SK-MEL-5 (cell line): ENCODE results near the gene SLC25A30. TPM values are rescaled to one million over a fixed set of nuclear protein-coding genes. Genes with fewer than 3 reads are reported as not detected.
"Not testable (repeated sequence)": the region's sequence is repeated elsewhere in the genome, so short reads cannot be mapped to it uniquely, and the experiment has no call there.

Experiments
- DNase-seq: peaks from one replicate; pipeline ENCODE4 v3.0.0-alpha.2; 2016; ENCODE audit warnings: low read depth, low spot score
- in situ Hi-C: cut with HindIII; loops from 2 replicates; pipeline ENCODE4 v1.10.0; 2016; ENCODE audit warnings: low sequenced_read_pairs, high pct_unique_total_duplicates, low pct_unique_long_range_greater_than_20kb
- total RNA-seq: library from RNA; depleted of rRNA; stranded (reverse); fragments of >200 nt; shearing (Covaris generic); gene quantifications from 2 replicates; pipeline ENCODE4 v1.2.3, GENCODE V29; 2014

Gene SLC25A30
- total RNA-seq, 1 experiment from 2014 or later, result 14.9 TPM

DNA sequence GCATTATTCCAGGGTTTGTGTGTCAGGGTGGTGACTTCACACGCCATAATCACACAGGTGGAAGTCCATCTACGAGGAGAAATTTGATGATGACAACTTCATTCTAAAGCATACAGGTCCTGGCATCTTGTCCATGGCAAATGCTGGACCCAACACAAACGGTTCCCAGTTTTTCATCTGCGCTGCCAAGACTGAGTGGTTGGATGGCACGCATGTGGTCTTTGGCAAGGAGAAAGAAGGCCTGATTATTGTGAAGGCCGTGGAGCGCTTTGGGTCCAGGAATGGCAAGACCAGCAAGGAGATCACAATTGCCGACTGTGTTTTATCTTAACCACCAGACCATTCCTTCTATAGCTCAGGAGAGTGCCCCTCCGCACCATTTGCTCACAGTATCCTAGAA lies 18.2 kb upstream of the SLC25A30 start:
- DNase-seq, result no peak
- in situ Hi-C loops, result no loop called here

DNA sequence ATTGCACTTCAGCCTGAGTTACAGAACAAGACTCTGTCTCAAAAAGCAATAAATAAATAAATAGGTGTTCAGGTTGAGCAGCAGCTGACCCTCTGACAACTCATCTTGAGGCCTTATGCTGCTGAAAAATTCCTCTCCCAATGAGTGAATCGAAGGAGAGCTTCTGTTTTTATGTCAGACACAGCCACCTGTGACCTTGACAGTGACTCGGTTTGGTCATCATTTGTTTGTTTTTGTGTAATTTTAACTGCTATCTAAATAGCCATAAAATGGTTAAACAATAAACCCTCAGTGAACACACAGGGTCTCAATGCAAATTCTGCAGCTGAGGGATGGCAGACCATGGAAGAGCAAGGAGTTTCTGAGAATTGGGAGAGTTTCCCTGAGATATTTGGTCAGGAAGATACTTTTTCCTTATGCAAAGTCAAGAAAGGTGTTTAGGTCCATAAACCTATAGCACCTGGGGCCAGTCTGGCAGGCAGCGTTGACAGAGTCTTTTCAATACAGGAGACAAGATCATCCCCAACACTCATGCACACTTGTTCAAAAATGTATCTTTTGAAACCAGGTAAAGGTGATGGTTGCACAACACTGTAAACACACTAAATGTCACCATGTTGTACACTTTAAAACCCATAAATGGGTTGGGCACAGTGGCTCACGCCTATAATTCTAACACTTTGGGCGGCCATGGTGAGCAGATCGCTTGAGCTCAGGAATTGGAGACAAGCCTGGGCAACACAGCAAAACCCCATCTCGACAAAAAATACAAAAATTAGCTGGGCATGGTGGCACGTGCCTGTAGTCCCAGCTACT lies 16.6 kb upstream of the SLC25A30 start:
- in situ Hi-C loops, result no loop called here
- no peak for DNase-seq

DNA sequence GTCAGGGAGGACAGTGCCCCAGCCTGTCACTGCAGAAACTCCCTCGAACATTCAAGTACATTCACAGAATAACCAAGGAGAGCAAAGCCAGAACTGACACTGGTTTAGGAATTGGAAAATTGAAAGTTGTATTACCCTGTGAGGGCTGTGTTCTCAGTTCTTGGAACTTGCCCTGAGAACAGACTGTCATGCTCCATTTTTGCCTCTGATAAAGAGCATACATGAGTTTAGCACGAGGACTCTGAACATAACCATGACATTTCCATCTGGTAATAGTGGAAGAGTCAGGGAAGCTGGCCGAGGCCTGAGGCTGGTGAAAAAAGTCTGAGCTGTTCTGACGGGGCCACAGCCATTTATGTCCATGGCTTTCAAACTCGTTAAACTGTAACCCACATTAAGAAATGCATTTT lies 15.2 kb upstream of the SLC25A30 start:
- DNase-seq, result peak; percentile 30
- in situ Hi-C loops, result no loop called here

DNA sequence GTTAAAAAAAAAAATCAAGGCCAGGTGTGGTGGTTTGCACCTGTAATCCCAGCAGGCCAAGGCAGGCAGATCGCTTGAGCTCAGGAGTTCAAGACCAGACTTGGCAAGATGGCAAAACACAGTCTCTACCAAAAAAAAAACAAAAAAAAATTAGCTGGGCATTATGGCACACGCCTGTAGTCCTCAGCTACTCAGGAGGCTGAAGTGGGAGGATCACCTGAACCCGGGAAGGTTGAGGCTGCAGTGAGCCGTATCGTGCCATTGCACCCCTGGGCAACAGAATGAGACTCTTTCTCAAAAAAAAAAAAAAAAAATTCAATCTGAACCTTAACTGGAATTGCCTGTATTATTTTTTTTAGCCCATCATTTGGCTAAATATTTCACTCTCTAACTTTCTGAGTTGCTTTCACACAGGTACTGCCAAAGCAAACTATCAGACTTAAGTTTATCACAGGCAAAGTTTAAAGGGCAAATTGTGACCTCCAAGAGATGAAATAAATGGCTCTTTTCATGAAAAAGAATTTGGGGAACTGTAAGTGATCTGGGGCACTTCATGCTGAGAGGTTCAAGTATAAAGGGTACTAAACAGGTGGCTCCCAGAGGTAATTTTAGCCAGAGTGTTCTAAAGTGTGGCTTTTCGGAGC lies 14.7 kb upstream of the SLC25A30 start:
- in situ Hi-C loops, result no loop called here

DNA sequence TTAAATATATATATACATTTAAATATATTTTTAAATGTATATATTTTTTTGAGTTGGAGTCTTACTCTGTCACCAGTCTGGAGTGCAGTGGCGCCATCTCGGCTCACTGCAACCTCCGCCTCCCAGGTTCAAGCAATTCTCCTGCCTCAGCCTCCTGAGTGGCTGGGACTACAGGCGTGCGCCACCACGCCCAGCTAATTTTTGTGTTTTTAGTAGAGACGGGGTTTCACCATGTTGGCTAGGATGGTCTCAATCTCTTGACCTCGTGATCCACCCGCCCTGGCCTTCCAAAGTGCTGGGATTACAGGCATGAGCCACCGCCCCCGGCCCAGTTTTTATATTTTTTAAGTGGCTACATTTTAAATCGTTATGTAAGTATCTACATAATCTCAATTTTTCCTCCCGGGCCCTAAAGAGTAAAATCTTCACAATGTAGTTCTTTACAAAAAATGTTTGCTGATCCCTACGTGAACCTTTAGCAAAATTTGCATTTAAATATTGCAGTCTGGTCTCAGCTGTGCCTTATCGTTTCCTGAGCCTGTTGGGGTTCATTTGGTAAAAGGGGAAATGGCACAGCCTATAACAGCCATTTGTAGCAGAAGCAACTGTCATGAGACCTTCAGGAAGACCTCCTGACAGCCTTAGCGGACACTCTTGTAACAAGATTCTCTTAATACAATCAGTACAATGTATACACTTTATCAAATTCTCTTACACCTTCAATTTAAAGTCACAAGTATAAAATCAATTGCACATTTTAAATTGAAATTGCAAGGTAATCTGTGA lies 8.1 kb upstream of the SLC25A30 start:
- DNase-seq, in situ Hi-C loops: not testable (repeated sequence)

More for the DNA sequence above, 14.7 kb upstream of the SLC25A30 start:
- DNase-seq, result no peak

DNA sequence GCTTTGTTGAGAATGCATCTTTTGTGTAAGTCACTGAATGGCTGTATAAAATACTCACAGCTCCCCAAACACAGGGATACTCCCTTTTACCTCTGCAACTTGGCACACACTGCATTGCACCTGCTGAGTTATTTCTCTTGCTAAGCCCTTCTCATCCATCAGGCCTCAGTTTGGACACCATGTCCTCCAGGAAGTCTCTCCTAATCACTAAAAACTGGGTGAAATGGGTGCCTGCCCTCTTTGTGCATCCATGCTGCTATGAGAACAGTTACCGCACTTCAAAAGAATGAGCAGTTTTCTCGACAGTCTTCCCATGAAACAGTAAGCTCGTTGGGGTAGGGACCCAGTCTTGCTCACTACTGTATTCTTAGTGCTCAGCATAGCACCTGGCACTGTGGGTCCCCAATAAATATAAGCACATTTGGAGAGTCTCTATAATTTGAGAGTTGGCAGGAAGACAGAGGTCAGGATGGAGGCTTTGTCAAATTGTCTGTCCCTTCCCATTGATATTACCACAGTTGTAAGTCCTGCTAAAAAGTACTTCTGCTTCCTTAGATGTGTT lies 4.6 kb upstream of the SLC25A30 start:
- in situ Hi-C loops, result no loop called here
- no peak for DNase-seq

DNA sequence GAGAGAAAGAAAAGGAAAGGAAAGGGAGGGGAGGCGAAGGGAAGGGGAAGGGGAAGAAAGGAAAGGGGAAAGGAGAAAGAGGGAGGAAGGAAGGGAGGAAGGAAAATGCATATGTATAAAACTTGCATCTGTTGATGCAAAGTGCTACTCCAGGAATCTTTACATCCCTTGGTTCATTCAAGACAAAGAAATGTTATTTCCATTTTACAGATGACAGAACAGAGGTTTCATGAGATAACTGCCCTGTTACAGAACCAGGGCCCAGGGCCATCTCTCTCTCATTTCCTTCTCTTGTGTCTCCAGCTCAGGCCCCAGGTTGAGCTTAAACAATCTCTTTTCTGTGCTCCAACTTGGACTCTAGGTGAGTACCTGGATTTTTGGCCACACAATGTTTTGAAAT lies 1.8 kb upstream of the SLC25A30 start:
- in situ Hi-C loops, result no loop called here
- DNase-seq, result no peak

DNA sequence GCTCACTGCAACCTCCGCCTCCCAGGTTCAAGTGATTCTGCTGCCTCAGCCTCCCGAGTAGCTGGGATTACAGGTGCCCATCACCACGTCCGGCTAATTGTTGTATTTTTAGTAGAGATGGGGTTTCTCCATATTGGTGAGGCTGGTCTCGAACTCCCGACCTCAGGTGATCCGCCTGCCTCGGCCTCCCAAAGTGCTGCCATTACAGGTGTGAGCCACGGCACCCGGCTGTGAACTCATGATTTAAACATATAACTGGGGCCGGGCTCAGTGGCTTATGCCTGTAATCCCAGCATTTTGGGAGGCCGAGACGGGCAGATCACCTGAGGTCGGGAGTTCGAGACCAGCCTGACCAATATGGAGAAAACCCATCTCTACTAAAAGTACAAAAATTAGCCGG lies 1.2 kb upstream of the SLC25A30 start:
- in situ Hi-C loops, DNase-seq: not testable (repeated sequence)

DNA sequence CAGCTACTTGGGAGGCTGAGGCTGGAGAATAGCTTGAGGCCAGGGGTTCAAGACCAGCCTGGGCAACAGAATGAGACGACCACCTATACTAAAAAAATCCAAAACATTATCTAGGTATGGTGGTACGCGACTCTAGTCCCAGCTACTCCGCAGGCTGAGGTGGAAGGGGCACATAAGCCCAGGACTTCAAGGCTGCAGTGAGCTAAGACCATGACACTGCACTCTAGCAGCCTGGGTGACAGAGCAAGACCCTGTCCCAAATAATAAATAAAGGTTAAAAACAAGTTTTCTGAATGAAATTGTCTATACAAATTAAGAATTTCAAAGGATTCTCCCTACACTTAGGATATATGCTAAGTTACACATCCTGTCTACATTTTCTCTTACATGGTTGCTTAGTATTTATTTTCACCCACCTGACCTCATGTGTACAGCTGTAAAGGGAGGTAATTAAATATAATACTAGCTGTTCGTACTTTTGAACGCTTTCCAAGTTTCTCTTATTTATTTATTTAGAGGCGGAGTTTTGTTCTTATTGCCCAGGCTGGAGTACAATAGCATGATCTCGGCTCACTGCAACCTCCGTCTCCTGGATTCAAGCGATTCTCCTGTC lies 1.6 kb downstream of the SLC25A30 start:
- no peak for DNase-seq
- in situ Hi-C loops, result no loop called here

DNA sequence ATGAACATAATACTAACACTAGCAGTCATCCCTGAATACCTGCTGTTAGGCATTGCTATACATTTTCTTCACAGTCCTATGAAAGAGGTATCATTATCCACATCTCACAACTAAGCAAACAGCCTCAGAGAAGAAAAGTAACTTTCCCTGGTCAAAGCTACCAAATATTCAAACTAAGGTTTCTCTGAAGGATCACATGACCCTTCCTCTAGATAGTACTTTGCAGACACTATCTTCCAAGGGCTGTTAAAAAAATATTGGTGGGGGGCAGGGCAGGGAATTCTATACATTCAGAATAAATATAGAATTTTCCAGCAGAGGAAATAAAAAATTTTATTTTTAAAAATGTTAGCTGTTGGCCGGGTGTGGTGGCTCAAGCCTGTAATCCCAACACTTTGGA lies 3.1 kb downstream of the SLC25A30 start:
- no peak for DNase-seq
- in situ Hi-C loops, result no loop called here

DNA sequence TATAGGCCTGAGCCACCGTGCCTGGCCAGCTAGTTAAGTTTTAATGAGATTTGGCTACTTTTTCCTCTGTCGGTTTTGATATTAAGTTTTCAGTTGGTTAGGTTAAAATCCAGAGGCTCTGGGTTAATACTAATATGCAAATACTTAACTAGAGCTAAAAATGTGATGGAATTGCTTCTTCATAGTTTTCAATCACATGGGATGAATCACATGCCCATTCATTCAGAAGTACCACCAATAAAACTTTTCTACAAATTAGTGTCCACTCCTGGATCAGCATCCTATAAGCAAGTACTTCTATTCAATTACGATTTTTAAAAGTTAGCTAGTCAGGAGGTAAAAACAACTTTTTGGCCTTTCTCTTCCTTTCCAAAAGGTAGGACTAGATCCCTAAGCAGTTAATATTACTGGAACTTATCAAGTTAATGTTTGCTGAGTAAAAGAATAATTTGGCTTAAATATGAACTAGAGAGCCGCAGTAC lies 4.3 kb downstream of the SLC25A30 start:
- no peak for DNase-seq
- in situ Hi-C loops, result no loop called here

DNA sequence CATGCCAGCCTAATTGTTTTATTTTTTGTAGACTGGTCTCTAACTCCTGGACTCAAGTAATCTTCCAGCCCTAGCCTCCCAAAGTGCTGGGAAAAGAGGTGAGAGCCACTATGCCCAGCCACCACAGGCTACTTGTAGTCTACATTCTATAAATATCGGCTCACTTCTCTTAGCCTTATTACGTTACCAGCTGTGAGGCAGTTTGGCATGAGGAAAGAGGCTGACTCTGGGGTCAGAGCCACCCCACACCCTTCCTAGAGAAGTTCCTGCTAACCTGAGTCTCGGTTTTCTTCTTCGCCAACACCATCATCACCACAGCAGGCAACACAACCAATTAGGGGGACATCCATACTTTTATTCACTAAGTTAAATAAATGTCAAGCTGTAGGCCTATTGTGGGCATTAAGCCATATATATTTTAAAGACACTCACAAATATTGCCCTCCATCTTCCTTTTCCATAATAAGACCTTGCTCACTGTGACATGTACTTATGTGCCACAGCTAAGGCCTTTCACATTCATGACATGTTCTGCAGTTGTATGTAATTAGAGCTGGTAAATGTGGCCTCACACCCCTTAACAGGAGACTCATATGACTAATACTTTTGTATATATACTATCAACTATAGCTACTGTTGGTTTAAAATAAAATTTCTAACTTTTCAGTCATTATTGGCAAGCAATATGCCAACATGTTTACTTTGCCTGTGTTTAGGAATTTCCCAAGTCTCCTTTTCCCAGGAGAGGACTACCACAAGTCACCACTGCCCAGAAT lies 5.7 kb downstream of the SLC25A30 start:
- DNase-seq, result no peak
- in situ Hi-C loops, result no loop called here

DNA sequence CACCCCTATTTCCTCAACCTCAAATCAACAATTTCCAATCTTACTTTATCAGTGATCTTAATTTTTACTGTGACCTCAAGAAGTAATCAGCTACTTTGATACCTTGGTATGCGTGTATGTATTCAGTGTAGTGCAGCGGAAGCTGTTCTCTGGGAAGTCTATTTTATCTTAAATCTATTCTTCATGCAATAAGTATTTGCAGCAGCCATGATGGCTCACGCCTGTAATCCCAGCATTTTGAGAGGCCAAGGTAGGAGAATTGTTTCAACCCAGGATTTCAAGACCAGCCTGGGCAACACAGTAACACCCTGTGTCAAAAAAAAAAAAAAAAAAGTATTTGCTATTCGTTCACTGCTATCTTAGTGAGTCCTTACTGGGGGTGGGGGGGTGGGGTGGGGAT lies 6.5 kb downstream of the SLC25A30 start:
- in situ Hi-C loops, result no loop called here
- no peak for DNase-seq

DNA sequence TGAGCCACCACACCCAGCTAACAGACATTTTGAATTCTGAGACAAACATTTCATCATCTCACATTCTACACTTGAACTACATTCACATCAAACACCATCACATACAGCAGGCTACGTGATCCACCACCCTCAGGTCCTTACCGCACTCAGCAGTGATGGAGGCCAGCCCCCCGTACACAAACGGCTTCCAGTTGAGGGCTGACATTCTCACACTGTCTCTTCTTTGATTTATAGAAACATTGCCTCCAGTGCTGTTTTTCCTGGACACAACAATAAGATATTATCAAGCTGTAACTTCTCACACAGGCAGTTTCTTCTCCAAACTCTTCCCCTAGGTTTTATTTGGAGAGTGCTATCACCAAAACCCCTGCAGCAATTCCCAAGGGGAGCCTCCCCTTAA lies 7.0 kb downstream of the SLC25A30 start:
- DNase-seq, result peak; percentile 67
- in situ Hi-C loops, result no loop called here

DNA sequence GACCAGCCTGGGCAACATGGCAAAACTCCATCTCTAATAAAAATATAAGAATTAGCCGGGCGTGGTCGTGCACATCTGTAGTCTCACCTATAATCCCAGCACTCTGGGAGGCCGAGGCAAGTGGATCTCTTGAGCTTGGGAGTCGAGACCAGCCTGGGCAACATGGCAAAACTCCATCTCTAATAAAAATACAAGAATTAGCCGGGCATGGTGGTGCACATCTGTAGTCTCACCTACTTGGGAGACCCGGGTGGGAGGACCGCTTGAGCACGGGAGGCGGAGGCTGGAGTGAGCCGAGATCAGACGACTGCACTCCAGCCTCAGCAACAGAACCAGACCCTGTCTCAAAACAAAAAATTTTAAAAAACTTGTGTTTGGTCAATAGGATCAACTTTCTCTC lies 7.7 kb downstream of the SLC25A30 start:
- no peak for DNase-seq
- in situ Hi-C loops, result no loop called here

DNA sequence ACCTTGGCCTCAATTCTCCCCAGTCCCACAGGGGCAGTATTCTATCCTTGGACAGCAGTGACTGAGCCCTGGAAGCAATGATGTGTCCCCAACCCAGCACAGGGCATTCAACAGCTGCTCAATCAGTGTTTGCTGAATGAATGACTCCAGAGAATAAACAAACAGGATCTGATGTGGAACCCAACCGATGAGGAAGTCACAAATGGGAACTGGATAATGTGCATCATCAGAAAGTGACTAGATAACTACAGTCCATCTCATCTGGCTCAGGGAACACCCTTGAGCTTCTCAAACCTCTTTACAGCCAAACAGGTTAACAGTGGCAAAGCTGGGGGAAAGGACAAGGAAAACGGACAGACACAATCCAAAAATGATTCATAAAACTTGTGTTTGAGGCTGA lies 8.2 kb downstream of the SLC25A30 start:
- no peak for DNase-seq
- in situ Hi-C loops, result no loop called here

DNA sequence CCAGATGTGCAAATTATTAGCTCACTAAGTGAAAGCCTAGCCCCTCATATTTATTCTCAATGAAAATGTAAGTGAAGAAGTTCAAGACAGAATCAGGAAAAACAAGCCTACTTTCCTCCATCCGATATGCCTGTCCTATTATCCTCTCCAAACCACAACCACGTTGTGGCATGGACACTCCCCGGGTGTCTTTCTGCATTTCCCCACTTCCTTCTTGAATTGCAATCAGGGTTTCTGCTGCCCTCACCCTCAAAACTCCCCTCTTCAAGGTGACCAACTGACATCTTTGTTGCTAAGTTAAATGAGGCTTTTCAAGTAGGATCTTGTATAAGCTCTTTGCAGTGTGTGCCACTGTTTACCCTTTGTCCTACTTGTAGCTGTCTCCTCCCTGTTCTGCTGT lies 11.8 kb downstream of the SLC25A30 start:
- DNase-seq, result no peak
- in situ Hi-C loops, result no loop called here
